Stimulated activated CD4-positive, alpha-beta T cell treated with anti-CD3 and anti-CD28 coated beads, TNF-alpha, amount 100 ng/mL, for 24 hours (primary cell): ENCODE measurements around the gene PDE8A.
"Not testable (repeated sequence)": the region's sequence is repeated elsewhere in the genome, so short reads cannot be mapped to it uniquely, and the experiment has no call there.

ENCODE experiments used
- DNase-seq, 3 experiments: peaks; one replicate each; pipeline ENCODE4 v3.0.0-alpha.2; 2020; ENCODE audit warnings: low read depth in 3 of 3

PDE8A gene

GRCh38 chr15:85011160-85011571, 29.5 kb downstream of the PDE8A start:
- no peak for DNase-seq

- DNase-seq: not testable (repeated sequence)
Observed at GRCh38 chr15:85011724-85012123, 30.1 kb downstream of the PDE8A start.

- DNase-seq: no peak
Observed at GRCh38 chr15:85013785-85014184, 32.1 kb downstream of the PDE8A start.

GRCh38 chr15:85014932-85015331, 33.3 kb downstream of the PDE8A start:
- DNase-seq: no peak

- DNase-seq: no peak
Observed at GRCh38 chr15:85016275-85016674, 34.6 kb downstream of the PDE8A start.

- DNase-seq: no peak
Observed at GRCh38 chr15:85019815-85020590, 38.3 kb downstream of the PDE8A start.

GRCh38 chr15:85021409-85021808, 39.8 kb downstream of the PDE8A start:
- no peak for DNase-seq

- DNase-seq: no peak
Observed at GRCh38 chr15:85022860-85023403, 41.3 kb downstream of the PDE8A start.

GRCh38 chr15:85024003-85024402, 42.3 kb downstream of the PDE8A start:
- DNase-seq: no peak

GRCh38 chr15:85024509-85025336, 43.1 kb downstream of the PDE8A start:
- no peak for DNase-seq

GRCh38 chr15:85025516-85026251, 44.0 kb downstream of the PDE8A start:
- no peak for DNase-seq

- no peak for DNase-seq
Observed at GRCh38 chr15:85026304-85027032, 44.8 kb downstream of the PDE8A start.

GRCh38 chr15:85027033-85027380, 45.4 kb downstream of the PDE8A start:
- no peak for DNase-seq

GRCh38 chr15:85027421-85027820, 45.8 kb downstream of the PDE8A start:
- DNase-seq: no peak

GRCh38 chr15:85028416-85028815, 46.8 kb downstream of the PDE8A start:
- DNase-seq: no peak

GRCh38 chr15:85029221-85029620, 47.6 kb downstream of the PDE8A start:
- DNase-seq: no peak

GRCh38 chr15:85030301-85030929, 48.8 kb downstream of the PDE8A start:
- DNase-seq: no peak

GRCh38 chr15:85031086-85031943, 49.7 kb downstream of the PDE8A start:
- no peak for DNase-seq

GRCh38 chr15:85031944-85032558, 50.4 kb downstream of the PDE8A start:
- DNase-seq: no peak

GRCh38 chr15:85033148-85033547, 51.5 kb downstream of the PDE8A start:
- no peak for DNase-seq
